IMR-90 (cell line): ENCODE results near the gene ERG. TPM values are rescaled to one million over a fixed set of nuclear protein-coding genes. Genes with fewer than 3 reads are reported as not detected.

Experiments used
- ATAC-seq: fragments of 200-7000 bp; cut with Tn5 transposase; 2 replicates; pipeline ENCODE4 v1.9.1; 2020; ENCODE audit warnings: low read depth, mild to moderate bottlenecking, moderate library complexity
- BruUV-seq: library from RNA; stranded (reverse); fragments of 400-500 nt; replicated peaks from 2 replicates; lab custom pipeline; 2021; lab: Mats Ljungman, UMichigan
- CTCF ChIA-PET: fragments of 300-600 bp; formaldehyde crosslinking; extraction: SDS; loops from one replicate; lab custom pipeline; 2021; ENCODE audit warnings: antibody characterized with exemption; lab: Yijun Ruan, JAX
- POLR2A ChIA-PET: fragments of 300-600 bp; sonication (Branson Sonifier 250); formaldehyde crosslinking; loops from one replicate; lab custom pipeline; 2022; ENCODE audit warnings: antibody characterized with exemption; ENCODE audit not compliant: unreplicated experiment; lab: Charles Lee
- DNase-seq: peaks from one replicate; pipeline ENCODE4 v3.0.0; 2013
- H2AFZ ChIP-seq: replicated peaks from 2 replicates; pipeline ENCODE3; 2013; ENCODE audit warnings: low read length, mild to moderate bottlenecking; ENCODE audit not compliant: poor library complexity
- H2AK5ac ChIP-seq: 2 replicates; pipeline ENCODE4 v1.6.1; 2013; ENCODE audit warnings: low read depth, low read length, inconsistent platforms
- H2AK9ac ChIP-seq: replicated peaks from 2 replicates; pipeline ENCODE3; 2013; ENCODE audit warnings: mild to moderate bottlenecking, low read depth, low read length, moderate library complexity; ENCODE audit not compliant: poor library complexity
- H2BK120ac ChIP-seq: 2 replicates; pipeline ENCODE4 v1.6.1; 2013; ENCODE audit warnings: low read depth, low read length, inconsistent platforms
- H2BK15ac ChIP-seq: 3 replicates; pipeline ENCODE4 v1.6.1; 2013; ENCODE audit warnings: low read depth, low read length, inconsistent platforms
- H2BK20ac ChIP-seq: 2 replicates; pipeline ENCODE4 v1.6.1; 2013; ENCODE audit warnings: low read depth, mild to moderate bottlenecking, inconsistent platforms, low read length, moderate library complexity
- H2BK5ac ChIP-seq: 2 replicates; pipeline ENCODE4 v1.6.1; 2013; ENCODE audit warnings: mild to moderate bottlenecking, low read depth, low read length, inconsistent platforms; ENCODE audit not compliant: poor library complexity, severe bottlenecking
- H3K14ac ChIP-seq: replicated peaks from 2 replicates; pipeline ENCODE4 v1.6.1; 2013; ENCODE audit warnings: low read depth, low read length, inconsistent platforms
- H3K18ac ChIP-seq: 2 replicates; pipeline ENCODE4 v1.6.1; 2013; ENCODE audit warnings: low read depth, low read length, control low read depth
- H3K23ac ChIP-seq: 2 replicates; pipeline ENCODE4 v1.6.1; 2013; ENCODE audit warnings: low read depth, low read length, inconsistent platforms
- H3K27ac ChIP-seq: 2 replicates; pipeline ENCODE4 v1.5.1; 2013; ENCODE audit warnings: mild to moderate bottlenecking, control low read depth, low read length; ENCODE audit not compliant: insufficient read depth
- H3K27me3 ChIP-seq: 2 replicates; pipeline ENCODE4 v1.6.1; 2013; ENCODE audit warnings: low read length; ENCODE audit not compliant: control insufficient read depth, insufficient read depth
- H3K36me3 ChIP-seq: 2 replicates; pipeline ENCODE4 v1.6.1; 2013; ENCODE audit warnings: low read length, mixed read lengths; ENCODE audit not compliant: control insufficient read depth, insufficient read depth
- H3K4ac ChIP-seq: 2 replicates; pipeline ENCODE4 v1.6.1; 2013; ENCODE audit warnings: low read depth, low read length, inconsistent platforms
- H3K4me1 ChIP-seq: 2 replicates; pipeline ENCODE4 v1.6.1; 2013; ENCODE audit warnings: low read length, mixed read lengths; ENCODE audit not compliant: control insufficient read depth, insufficient read depth
- H3K4me2 ChIP-seq: 2 replicates; pipeline ENCODE4 v1.6.1; 2013; ENCODE audit warnings: low read depth, mild to moderate bottlenecking, control low read depth, low read length, moderate library complexity
- H3K4me3 ChIP-seq: 2 replicates; pipeline ENCODE4 v1.5.1; 2013; ENCODE audit warnings: low read depth, mild to moderate bottlenecking, control low read depth, low read length, moderate library complexity; ENCODE audit not compliant: insufficient read depth
- H3K56ac ChIP-seq: 2 replicates; pipeline ENCODE4 v1.6.1; 2013; ENCODE audit warnings: low read length, inconsistent platforms; ENCODE audit not compliant: insufficient read depth; ENCODE audit errors: extremely low read depth
- H3K79me1 ChIP-seq, 2 experiments: 2 replicates each; pipeline ENCODE4 v1.6.1; 2013; ENCODE audit warnings: low read length in 2 of 2, inconsistent platforms in 1 of 2, low read depth in 1 of 2
- H3K9ac ChIP-seq: 2 replicates; pipeline ENCODE4 v1.6.1; 2013; ENCODE audit warnings: low read depth, low read length, control low read depth
- H3K9me1 ChIP-seq: 2 replicates; pipeline ENCODE4 v1.6.1; 2013; ENCODE audit warnings: low read length, inconsistent platforms; ENCODE audit not compliant: insufficient read depth
- H3K9me3 ChIP-seq: 2 replicates; pipeline ENCODE4 v1.6.1; 2013; ENCODE audit warnings: low read length; ENCODE audit not compliant: control insufficient read depth, insufficient read depth
- H4K20me1 ChIP-seq: 2 replicates; pipeline ENCODE4 v1.6.1; 2013; ENCODE audit warnings: low read length, inconsistent platforms; ENCODE audit not compliant: insufficient read depth
- H4K5ac ChIP-seq: 2 replicates; pipeline ENCODE4 v1.6.1; 2013; ENCODE audit warnings: mild to moderate bottlenecking, low read depth, low read length, control low read depth
- H4K8ac ChIP-seq, 2 experiments: 2 replicates each; pipeline ENCODE4 v1.6.1; 2013; ENCODE audit warnings: low read depth in 2 of 2, low read length in 2 of 2, control low read depth in 1 of 2, inconsistent platforms in 1 of 2
- H4K91ac ChIP-seq: 2 replicates; pipeline ENCODE4 v1.6.1; 2013; ENCODE audit warnings: low read depth, low read length, inconsistent platforms; ENCODE audit not compliant: insufficient read depth
- BHLHE40 ChIP-seq: fragments of 150-350 bp; IDR thresholded peaks from 2 replicates; pipeline ENCODE4 v1.6.1; 2016; ENCODE audit warnings: mild to moderate bottlenecking, low read depth, low read length
- CEBPB ChIP-seq: IDR thresholded peaks from 2 replicates; pipeline ENCODE4 v1.6.1; 2012; ENCODE audit warnings: low read depth, low read length, improper control_type of control experiment
- CHD1 ChIP-seq: IDR thresholded peaks from 2 replicates; pipeline ENCODE4 v1.6.1; 2012; ENCODE audit warnings: low read depth, low read length, improper control_type of control experiment
- CTCF ChIP-seq: conservative IDR thresholded peaks from 2 replicates; pipeline ENCODE4 v1.5.1; 2012; ENCODE audit warnings: mild to moderate bottlenecking, low read depth, low read length, improper control_type of control experiment
- FOS ChIP-seq: fragments of 150-350 bp; IDR thresholded peaks from 2 replicates; pipeline ENCODE4 v1.6.1; 2016; ENCODE audit warnings: low read depth, low read length
- MAFK ChIP-seq: IDR thresholded peaks from 2 replicates; pipeline ENCODE4 v1.6.1; 2012; ENCODE audit warnings: low read depth, low read length, improper control_type of control experiment
- NFE2L2 ChIP-seq: fragments of 150-350 bp; IDR thresholded peaks from 2 replicates; pipeline ENCODE4 v1.6.1; 2016; ENCODE audit warnings: low read depth, mild to moderate bottlenecking, low read length
- POLR2A ChIP-seq: IDR thresholded peaks from 2 replicates; pipeline ENCODE4 v1.6.1; 2012; ENCODE audit warnings: mild to moderate bottlenecking, low read depth, low read length
- RAD21 ChIP-seq: IDR thresholded peaks from 2 replicates; pipeline ENCODE4 v1.6.1; 2012; ENCODE audit warnings: low read length, improper control_type of control experiment
- RCOR1 ChIP-seq: IDR thresholded peaks from 2 replicates; pipeline ENCODE4 v1.6.1; 2012; ENCODE audit warnings: mild to moderate bottlenecking, low read length, improper control_type of control experiment; ENCODE audit not compliant: insufficient replicate concordance
- RFX5 ChIP-seq: IDR thresholded peaks from 2 replicates; pipeline ENCODE4 v1.8.0; 2012; ENCODE audit warnings: low read depth, mild to moderate bottlenecking, low read length, moderate library complexity
- WGBS, 2 experiments: methylation state at CpG; one replicate each; pipeline versions ENCODE4 v1.1.5 to v1.1.7; 2013; ENCODE audit warnings: missing lambda C conversion rate in 2 of 2; ENCODE audit not compliant: insufficient read length in 1 of 2; ENCODE audit errors: extremely low coverage in 2 of 2; 5-methylcytosine and 5-hydroxymethylcytosine counted together
- dilution Hi-C: fragments of 300-500 bp; cut with HindIII; formaldehyde crosslinking; loops from one replicate; pipeline ENCODE4 v1.14.3; 2018; ENCODE audit warnings: low sequenced_read_pairs; ENCODE audit not compliant: unreplicated experiment
- in situ Hi-C: fragments of 300-500 bp; cut with MboI; formaldehyde crosslinking; loops from 3 replicates; pipeline ENCODE4 v1.14.3; 2019; ENCODE audit warnings: low sequenced_read_pairs, inconsistent platforms, mixed read lengths
- intact Hi-C: fragments of 100-400 bp; cut with micrococcal nuclease; formaldehyde crosslinking; loops from 2 replicates; pipeline ENCODE4 v1.10.0; 2022
- polyA plus RNA-seq, 3 experiments: library from polyadenylated mRNA; depleted of rRNA; stranded (reverse); fragments of >200 nt; gene quantifications; 2 replicates each; pipeline ENCODE4 v1.2.3, GENCODE V29; 2012; ENCODE audit warnings: low replicate concordance in 1 of 3
- total RNA-seq: library from RNA; depleted of rRNA; stranded (reverse); fragments of >200 nt; gene quantifications from 2 replicates; pipeline ENCODE4 v1.2.3, GENCODE V29; 2012

The ERG gene
- total and polyA plus RNA-seq, 2 of the 4 experiments (the other 2 are of a cell fraction) = not detected

- no peak for TF ChIP-seq NFE2L2
These were observed 149.0 kb downstream of the ERG start (continued) for GRCh38 chr21:38349111-38349746.

DNA sequence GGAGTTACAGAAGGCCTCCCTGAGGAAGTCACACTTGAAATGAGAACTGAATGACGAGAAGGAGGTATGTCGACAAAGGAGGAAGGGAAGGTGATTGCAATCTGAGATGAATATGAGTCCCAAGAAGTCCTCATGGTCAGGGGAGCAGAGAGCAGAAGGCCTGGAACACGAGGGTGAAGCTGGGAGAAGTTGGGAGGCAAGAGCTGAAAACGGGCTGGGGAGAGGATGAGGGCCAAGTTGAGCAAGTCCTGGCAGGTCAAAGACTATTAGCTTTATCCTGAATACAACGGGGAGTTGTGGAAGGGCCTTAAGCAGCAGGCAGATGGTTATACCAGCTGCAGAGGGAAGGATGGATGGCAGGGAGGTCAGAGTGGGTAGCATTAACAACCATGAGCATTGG lies 152.0 kb downstream of the ERG start:
- WGBS, 2 experiments = 84% methylated on average over 4 of the region's 5 CpGs; no CpG with 5 or more reads in 1 of the 2 experiments
- Histone ChIP-seq H2AK9ac (no peak overlapping the region), H2AK5ac (0 out of 2 replicates have a peak overlapping the region, but pooled peaks have one; percentile 35), H3K9me3 (no peaks in the 10 kb centered on the region), H2BK15ac (0 out of 3 replicates have a peak overlapping the region, but pooled peaks have one; percentile 60), H3K4me2 (no peak overlapping the region), H3K14ac (no peak overlapping the region), H4K91ac (no peak overlapping the region), H2BK120ac (no peak overlapping the region), H2AFZ (no peak overlapping the region), H3K36me3 (no peaks in the 10 kb centered on the region), H3K4me3 (no peak overlapping the region), H4K20me1 (no peaks in the 10 kb centered on the region), H3K4ac (no peak overlapping the region), H3K56ac (no peak overlapping the region), H3K18ac (no peak overlapping the region), H4K5ac (no peak overlapping the region), H3K79me1 (peaks cover 0 to 4% of the 10 kb centered on the region in 2 experiments; a peak in 1 of 4 replicates), H3K9ac (no peak overlapping the region), H2BK5ac (no peak overlapping the region), H2BK20ac (no peak overlapping the region), H3K27ac (no peak overlapping the region), H4K8ac (no peak overlapping the region), H3K4me1 (peaks cover 8% of the 10 kb centered on the region), H3K27me3 (no peaks in the 10 kb centered on the region), H3K9me1 (peaks cover under 1% of the 10 kb centered on the region; the same call in 1 of the 2 replicates), H3K23ac (no peak overlapping the region)
- TF ChIP-seq RCOR1 (no peak), BHLHE40 (no peak), FOS (no peak), RFX5 (no peak), RAD21 (no peak), CHD1 (no peak), CEBPB (no peak), MAFK (no peak), POLR2A (no peak), CTCF (no peak)
- no TSS peak for BruUV-seq
- CTCF ChIA-PET = interaction anchor here (0.7 kb wide), 1 partner anchor 219 kb away, joined by 3 read pairs; no protein-coding TSS in a partner anchor
- no peak for ATAC-seq
- dilution Hi-C loops = no loop called here
- no peak for DNase-seq
- POLR2A ChIA-PET = no interaction called here
- intact Hi-C loops = no loop called here
- in situ Hi-C loops = no loop called here
